PC-3 (cell line): Measurements from ENCODE around the gene UBQLN4. TPM values are rescaled to one million over a fixed set of nuclear protein-coding genes. Genes with fewer than 3 reads are reported as not detected.

Experiments
- ATAC-seq: fragments of 200-7000 bp; cut with Tn5 transposase; 2 replicates; pipeline ENCODE4 v1.9.1; 2020; ENCODE audit warnings: mild to moderate bottlenecking, moderate library complexity
- BruUV-seq: library from RNA; stranded (reverse); fragments of 400-500 nt; replicated peaks from 2 replicates; lab custom pipeline; 2021; lab: Mats Ljungman, UMichigan
- CTCF ChIA-PET: fragments of 300-600 bp; sonication (Branson Sonifier 250); formaldehyde crosslinking; loops from one replicate; lab custom pipeline; 2022; ENCODE audit warnings: antibody characterized with exemption; lab: Charles Lee
- POLR2A ChIA-PET: fragments of 300-600 bp; sonication (Branson Sonifier 250); formaldehyde crosslinking; loops from one replicate; lab custom pipeline; 2022; ENCODE audit warnings: antibody characterized with exemption; ENCODE audit not compliant: unreplicated experiment; lab: Charles Lee
- DNase-seq: peaks from one replicate; pipeline ENCODE4 v3.0.0-alpha.2; 2015
- H2AFZ ChIP-seq: fragments of 300-600 bp; sonication (generic); 2 replicates; pipeline ENCODE4 v1.6.0; 2016; ENCODE audit warnings: antibody characterized with exemption, low read length
- H3F3A ChIP-seq: fragments of 300-600 bp; sonication (generic); one replicate; pipeline ENCODE4 v1.6.0; 2017; ENCODE audit warnings: antibody characterized with exemption, low read length, control low read depth, mild to moderate bottlenecking; ENCODE audit not compliant: unreplicated experiment
- H3K27ac ChIP-seq: fragments of 300-600 bp; sonication (generic); 2 replicates; pipeline ENCODE4 v1.5.1; 2016; ENCODE audit warnings: mild to moderate bottlenecking, low read length
- H3K27me3 ChIP-seq: fragments of 300-600 bp; sonication (generic); 2 replicates; pipeline ENCODE4 v1.6.1; 2016; ENCODE audit warnings: low read length, mixed read lengths
- H3K36me3 ChIP-seq: fragments of 300-600 bp; sonication (generic); 2 replicates; pipeline ENCODE4 v1.6.1; 2016; ENCODE audit warnings: low read depth, mixed run types, low read length, mixed read lengths
- H3K4me1 ChIP-seq: fragments of 300-600 bp; sonication (generic); 2 replicates; pipeline ENCODE4 v1.5.1; 2016; ENCODE audit warnings: low read length; ENCODE audit not compliant: insufficient read depth
- H3K4me2 ChIP-seq: fragments of 300-600 bp; sonication (generic); 2 replicates; pipeline ENCODE4 v1.6.0; 2016; ENCODE audit warnings: low read length
- H3K4me3 ChIP-seq: fragments of 300-600 bp; sonication (generic); 2 replicates; pipeline ENCODE4 v1.5.1; 2016; ENCODE audit warnings: mild to moderate bottlenecking, low read length, mixed read lengths
- H3K79me2 ChIP-seq: fragments of 300-600 bp; sonication (generic); 2 replicates; pipeline ENCODE4 v1.6.1; 2017; ENCODE audit warnings: low read length, mixed read lengths
- H3K9ac ChIP-seq: fragments of 300-600 bp; sonication (generic); 2 replicates; pipeline ENCODE4 v1.6.0; 2016; ENCODE audit warnings: mild to moderate bottlenecking, low read length
- H3K9me2 ChIP-seq: fragments of 300-600 bp; sonication (generic); replicated peaks from 2 replicates; pipeline ENCODE4 v1.6.1; 2016; ENCODE audit warnings: mixed run types, low read length, mixed read lengths
- H3K9me3 ChIP-seq: fragments of 300-600 bp; sonication (generic); 2 replicates; pipeline ENCODE4 v1.6.1; 2016; ENCODE audit warnings: low read length, mixed read lengths
- H4K20me1 ChIP-seq: fragments of 300-600 bp; sonication (generic); 2 replicates; pipeline ENCODE4 v1.6.1; 2016; ENCODE audit warnings: low read length, mixed read lengths
- CTCF ChIP-seq: fragments of 300-600 bp; sonication (generic); conservative IDR thresholded peaks from 2 replicates; pipeline ENCODE4 v1.5.1; 2017; ENCODE audit warnings: antibody characterized with exemption, low read depth, mild to moderate bottlenecking, low read length
- EZH2 ChIP-seq: fragments of 300-600 bp; sonication (generic); IDR thresholded peaks from one replicate; pipeline ENCODE4 v1.6.1; 2017; ENCODE audit warnings: antibody characterized with exemption, mild to moderate bottlenecking, low read length; ENCODE audit not compliant: unreplicated experiment
- EZH2phosphoT487 ChIP-seq: fragments of 300-600 bp; sonication (generic); IDR thresholded peaks from 2 replicates; pipeline ENCODE4 v1.6.1; 2018; ENCODE audit warnings: mild to moderate bottlenecking, antibody characterized with exemption, low read length, borderline replicate concordance
- intact Hi-C: fragments of 100-400 bp; cut with micrococcal nuclease; formaldehyde crosslinking; loops from 2 replicates; pipeline ENCODE4 v1.9.0; 2023
- total RNA-seq: library from RNA; depleted of rRNA; stranded (reverse); fragments of >200 nt; gene quantifications from 2 replicates; pipeline ENCODE4 v1.2.3, GENCODE V29; 2014

UBQLN4 gene
- total RNA-seq, 1 experiment from 2014 or later, result 45.4 TPM

DNA sequence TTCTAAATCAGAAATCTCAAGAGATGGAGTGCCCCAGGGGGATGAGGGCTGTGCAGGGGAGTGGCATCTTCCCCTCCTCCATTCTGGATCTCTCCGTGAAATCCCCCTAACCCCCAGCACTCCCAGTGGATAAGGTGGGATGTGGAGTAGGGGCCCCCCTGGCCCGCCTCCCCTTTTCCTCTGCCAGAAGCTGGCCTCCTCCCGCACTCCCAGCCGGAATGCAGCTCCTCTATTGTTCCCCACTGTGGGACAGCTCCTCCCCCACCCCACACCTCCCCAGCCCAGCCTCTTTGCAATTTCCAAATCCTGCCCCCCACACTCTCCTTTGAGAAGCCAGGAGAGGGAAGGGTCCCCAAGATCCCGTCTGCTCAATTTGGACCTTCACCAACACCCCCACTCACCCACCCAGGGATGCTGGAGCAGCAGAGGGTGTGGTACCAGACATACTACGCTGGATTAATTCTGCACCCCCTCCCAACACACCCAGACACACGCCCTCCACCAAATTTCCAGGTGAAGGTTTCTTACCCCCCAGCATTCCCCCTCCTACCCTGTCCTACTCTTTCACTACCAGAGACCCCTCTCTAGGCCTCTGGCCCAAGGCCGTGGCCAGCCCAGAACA is 26.8 kb upstream of the UBQLN4 start:
- H3K9me3 ChIP-seq, result no peaks in the 10 kb centered on the region
- H3K27ac ChIP-seq, result no peak overlapping the region
- H3F3A ChIP-seq, result no peaks in the 10 kb centered on the region
- H3K36me3 ChIP-seq, result peaks cover 13% of the 10 kb centered on the region
- H4K20me1 ChIP-seq, result no peaks in the 10 kb centered on the region
- H3K9me2 ChIP-seq, result no peaks in the 10 kb centered on the region
- DNase-seq (no peak), ATAC-seq (no peak)
- H3K4me1 ChIP-seq, result 0 out of 2 replicates have a peak, but pooled peaks cover 5% of the 10 kb centered on the region
- H2AFZ ChIP-seq, result no peak overlapping the region
- H3K9ac ChIP-seq, result peak overlapping the region; percentile 78
- H3K79me2 ChIP-seq, result peaks cover 29% of the 10 kb centered on the region
- peak overlapping the region; percentile 78 for H3K4me3 ChIP-seq
- no peaks in the 10 kb centered on the region for H3K27me3 ChIP-seq
- peak overlapping the region; percentile 85 for H3K4me2 ChIP-seq
- TF ChIP-seq EZH2phosphoT487 (no peak), CTCF (no peak), EZH2 (no peak)
- intact Hi-C loops, result no loop called here
- no TSS peak for BruUV-seq
- POLR2A ChIA-PET, result interaction anchor here (0.6 kb wide), 1 partner anchor 281 kb away, joined by 3 read pairs; no protein-coding TSS in a partner anchor
- CTCF ChIA-PET, result no interaction called here

- H3K4me3 ChIP-seq, result peak overlapping the region; percentile 78; the same call in 1 of the 2 replicates
- peaks cover 13% of the 10 kb centered on the region for H3K36me3 ChIP-seq
- intact Hi-C loops, result no loop called here
- ChIA-PET POLR2A (interaction anchor here (0.6 kb wide), 1 partner anchor 281 kb away, joined by 3 read pairs; no protein-coding TSS in a partner anchor), CTCF (interaction anchor here (0.6 kb wide), 1 partner anchor 17 kb away, joined by 3 read pairs; no protein-coding TSS in a partner anchor)
- H3K27ac ChIP-seq, result no peak overlapping the region
- peaks cover 29% of the 10 kb centered on the region for H3K79me2 ChIP-seq
- H4K20me1 ChIP-seq, result no peaks in the 10 kb centered on the region
- TF ChIP-seq EZH2 (no peak), EZH2phosphoT487 (no peak), CTCF (no peak)
- no peak for ATAC-seq
- H3K9me2 ChIP-seq, result no peaks in the 10 kb centered on the region
- peak overlapping the region; percentile 85 for H3K4me2 ChIP-seq
- 0 out of 2 replicates have a peak, but pooled peaks cover 5% of the 10 kb centered on the region for H3K4me1 ChIP-seq
- H3K9ac ChIP-seq, result no peak overlapping the region
- no peaks in the 10 kb centered on the region for H3F3A ChIP-seq
- BruUV-seq, result no TSS peak
- H2AFZ ChIP-seq, result no peak overlapping the region
- DNase-seq, result no peak
- no peaks in the 10 kb centered on the region for H3K9me3 ChIP-seq
- H3K27me3 ChIP-seq, result no peaks in the 10 kb centered on the region
Observed at GRCh38 chr1:156079762-156080161, 26.2 kb upstream of the UBQLN4 start.

GRCh38 chr1:156078728-156079127 is 25.1 kb upstream of the UBQLN4 start:
- Histone ChIP-seq H4K20me1 (no peaks in the 10 kb centered on the region), H3K4me3 (no peak overlapping the region), H3K4me2 (no peak overlapping the region), H3K4me1 (0 out of 2 replicates have a peak, but pooled peaks cover 2% of the 10 kb centered on the region), H3K9me3 (no peaks in the 10 kb centered on the region), H3K9me2 (no peaks in the 10 kb centered on the region), H3K9ac (no peak overlapping the region), H3K36me3 (peaks cover 13% of the 10 kb centered on the region), H2AFZ (no peak overlapping the region), H3K27me3 (no peaks in the 10 kb centered on the region), H3K27ac (no peak overlapping the region), H3F3A (peaks cover 2% of the 10 kb centered on the region), H3K79me2 (peaks cover 29% of the 10 kb centered on the region)
- TF ChIP-seq CTCF, result no peak
- no peak for TF ChIP-seq EZH2
- no peak for TF ChIP-seq EZH2phosphoT487
- DNase-seq (no peak), ATAC-seq (no peak)
- POLR2A ChIA-PET, result interaction anchor here (0.6 kb wide), 1 partner anchor 417 kb away, joined by 3 read pairs; no protein-coding TSS in a partner anchor
- BruUV-seq, result no TSS peak
- intact Hi-C loops, result no loop called here
- CTCF ChIA-PET, result no interaction called here
